Ammon's horn (tissue), 1 donor: ENCODE data around the gene PRDM8.
A peak's percentile ranks its signal among the peaks of the same experiment; 100 is the strongest.

ENCODE experiments used
- DNase-seq: peaks from one replicate; pipeline ENCODE4 v3.0.0-alpha.2; 2016; ENCODE audit warnings: low spot score

The PRDM8 gene

DNA sequence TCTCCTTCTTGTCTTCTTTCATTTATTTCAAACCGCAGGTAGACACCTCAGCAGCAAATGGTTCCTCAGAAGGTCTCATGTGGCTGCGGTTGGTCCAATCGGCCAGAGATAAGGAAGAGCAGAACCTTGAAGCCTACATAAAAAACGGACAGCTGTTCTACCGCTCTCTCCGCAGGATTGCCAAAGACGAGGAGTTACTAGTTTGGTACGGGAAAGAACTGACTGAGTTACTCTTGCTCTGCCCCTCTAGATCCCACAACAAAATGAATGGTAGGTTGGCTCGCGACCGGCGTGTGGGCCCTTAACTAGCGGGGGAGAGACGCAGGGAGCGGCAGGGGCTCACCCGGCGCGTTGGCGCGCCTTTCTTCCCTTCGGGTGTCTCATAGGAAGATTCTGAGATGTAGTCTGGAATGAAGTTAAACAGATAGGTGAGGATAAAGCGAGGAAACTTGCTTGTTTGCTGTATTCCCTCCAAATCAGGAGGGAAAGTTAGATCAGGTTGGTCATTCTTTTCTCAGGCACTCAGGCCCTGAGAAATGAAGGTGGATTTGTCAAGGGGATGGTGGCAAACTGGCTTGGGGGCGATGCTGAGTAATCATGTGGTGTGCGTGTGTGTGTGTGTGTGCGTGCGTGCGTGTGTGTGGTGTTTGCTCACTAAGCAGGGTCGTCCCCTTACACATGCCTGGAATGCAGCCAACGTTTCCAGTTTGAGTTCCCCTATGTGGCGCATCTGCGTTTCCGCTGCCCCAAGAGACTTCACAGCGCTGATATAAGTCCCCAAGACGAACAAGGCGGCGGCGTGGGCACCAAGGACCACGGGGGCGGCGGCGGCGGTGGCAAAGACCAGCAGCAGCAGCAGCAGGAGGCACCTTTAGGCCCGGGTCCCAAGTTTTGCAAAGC, 4.2 kb downstream of the PRDM8 start:
- peak; percentile 46 for DNase-seq

GRCh38 chr4:80202190-80202711, 4.9 kb downstream of the PRDM8 start:
- DNase-seq, result peak; percentile 67

DNA sequence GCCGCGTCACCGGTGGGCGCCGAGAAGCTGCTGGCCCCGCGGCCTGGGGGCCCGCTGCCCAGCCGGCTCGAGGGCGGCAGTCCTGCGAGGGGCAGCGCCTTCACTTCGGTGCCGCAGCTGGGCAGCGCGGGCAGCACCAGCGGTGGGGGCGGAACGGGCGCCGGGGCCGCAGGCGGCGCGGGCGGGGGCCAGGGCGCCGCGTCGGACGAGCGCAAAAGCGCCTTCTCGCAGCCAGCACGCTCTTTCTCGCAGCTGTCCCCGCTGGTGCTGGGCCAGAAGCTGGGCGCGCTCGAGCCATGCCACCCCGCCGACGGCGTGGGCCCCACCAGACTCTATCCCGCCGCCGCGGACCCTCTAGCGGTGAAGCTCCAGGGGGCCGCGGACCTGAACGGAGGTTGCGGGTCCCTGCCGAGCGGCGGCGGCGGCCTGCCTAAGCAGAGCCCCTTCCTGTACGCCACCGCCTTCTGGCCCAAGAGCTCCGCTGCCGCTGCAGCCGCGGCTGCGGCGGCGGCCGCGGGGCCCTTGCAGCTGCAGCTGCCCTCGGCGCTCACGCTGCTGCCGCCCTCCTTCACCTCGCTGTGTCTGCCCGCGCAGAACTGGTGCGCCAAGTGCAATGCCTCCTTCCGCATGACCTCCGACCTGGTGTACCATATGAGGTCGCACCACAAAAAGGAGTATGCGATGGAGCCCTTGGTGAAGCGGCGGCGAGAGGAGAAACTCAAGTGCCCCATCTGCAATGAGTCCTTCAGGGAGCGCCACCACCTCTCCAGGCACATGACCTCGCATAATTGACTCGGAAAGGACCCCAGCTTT, 5.6 kb downstream of the PRDM8 start:
- no peak for DNase-seq

GRCh38 chr4:80204433-80205011, 7.2 kb downstream of the PRDM8 start:
- DNase-seq, result no peak

DNA sequence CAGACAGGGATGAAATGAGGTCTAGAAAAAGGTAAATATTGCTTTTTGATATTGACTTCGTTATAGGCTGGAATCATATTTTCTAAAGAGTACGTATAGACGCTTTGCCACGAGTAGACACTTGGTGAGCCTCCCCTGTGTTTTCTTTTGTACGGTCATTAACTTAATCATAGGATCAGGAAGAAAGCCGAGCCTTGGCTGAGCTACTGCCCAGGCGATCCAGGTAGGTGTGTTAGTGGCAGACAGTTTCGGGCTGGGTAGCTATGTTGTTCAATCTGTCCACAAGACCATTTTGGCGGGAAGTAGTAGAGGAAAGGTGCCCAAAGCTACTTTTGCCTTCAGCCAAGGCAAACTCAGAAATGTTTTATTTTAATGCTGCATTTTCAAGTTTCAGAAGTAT, 8.8 kb downstream of the PRDM8 start:
- DNase-seq, result no peak

- DNase-seq, result no peak
These were observed 9.3 kb downstream of the PRDM8 start for GRCh38 chr4:80206521-80207171.

- DNase-seq, result no peak
These were observed 9.9 kb downstream of the PRDM8 start for GRCh38 chr4:80207172-80207583.

DNA sequence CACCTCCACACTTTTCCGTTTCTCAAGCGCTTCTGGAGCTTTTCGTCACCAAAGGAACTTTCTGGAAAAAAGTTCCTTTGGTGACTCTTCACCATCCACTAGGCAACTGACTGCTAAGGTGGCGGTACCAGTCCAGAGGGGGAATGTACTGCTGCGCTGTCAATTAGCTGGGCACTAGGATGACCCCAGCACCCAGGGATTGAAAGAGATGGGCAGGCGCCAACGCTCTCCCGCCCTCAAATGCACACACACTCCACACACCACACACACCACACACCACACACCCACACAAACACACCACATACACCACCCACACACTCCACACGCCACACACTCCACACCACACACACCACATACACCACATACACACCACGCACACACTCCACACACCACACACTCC, 10.4 kb downstream of the PRDM8 start:
- DNase-seq, result no peak

DNA sequence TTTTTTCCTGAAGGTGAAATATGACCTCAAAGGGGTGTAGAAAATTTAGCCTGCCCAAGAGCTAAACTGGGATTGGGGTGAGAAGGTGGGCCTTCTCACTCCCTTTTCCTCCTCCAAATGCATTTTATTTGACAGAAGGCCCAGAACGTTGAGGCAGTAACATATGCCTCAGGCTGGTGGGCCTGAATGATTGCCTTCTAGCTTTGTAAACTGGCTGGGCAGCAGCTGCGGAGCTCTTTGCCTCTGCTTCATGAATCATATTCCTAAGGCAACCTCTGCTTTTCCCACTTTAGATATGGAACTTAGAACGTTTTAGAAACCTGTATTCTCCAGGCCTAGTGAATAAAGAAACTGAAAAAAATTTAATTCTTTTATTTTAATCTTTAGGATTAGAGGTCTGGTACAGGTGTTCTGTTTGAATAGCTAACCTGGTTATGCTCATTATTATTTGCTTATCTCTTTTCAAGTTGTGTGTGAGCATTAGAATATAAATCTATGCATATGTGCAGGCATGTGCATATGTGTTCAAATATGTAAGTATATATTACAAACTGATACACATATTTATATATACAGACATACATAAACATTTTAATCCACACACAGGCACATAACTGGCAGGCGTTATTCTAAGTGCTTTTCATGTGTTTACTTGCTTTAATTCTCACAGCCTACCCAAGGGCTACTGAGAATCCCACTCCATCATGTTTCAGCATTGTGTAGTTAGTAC, 11.5 kb downstream of the PRDM8 start:
- no peak for DNase-seq

- no peak for DNase-seq
These were observed 12.0 kb downstream of the PRDM8 start for GRCh38 chr4:80209340-80209701.

DNA sequence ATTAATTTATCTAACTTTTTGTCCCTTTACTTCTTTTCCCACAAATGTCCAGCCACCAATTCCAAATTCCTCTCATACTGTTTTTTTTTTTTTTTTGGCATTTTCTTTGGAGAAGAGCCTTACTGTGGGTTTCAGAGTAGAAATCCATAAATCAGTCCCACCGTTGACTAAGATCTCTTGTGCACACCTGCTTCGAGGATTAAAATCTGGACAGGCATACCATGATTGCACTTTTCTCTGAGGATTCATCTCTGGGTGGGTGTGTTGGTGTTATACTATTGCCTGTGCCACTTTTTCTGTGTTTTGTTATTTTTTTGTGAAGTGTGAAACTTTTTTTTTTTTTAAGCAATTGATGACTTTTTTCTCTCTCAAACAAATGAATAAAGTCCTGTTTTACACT, 13.2 kb downstream of the PRDM8 start:
- no peak for DNase-seq

- DNase-seq, result no peak
These were observed 16.0 kb downstream of the PRDM8 start for GRCh38 chr4:80213117-80213815.

DNA sequence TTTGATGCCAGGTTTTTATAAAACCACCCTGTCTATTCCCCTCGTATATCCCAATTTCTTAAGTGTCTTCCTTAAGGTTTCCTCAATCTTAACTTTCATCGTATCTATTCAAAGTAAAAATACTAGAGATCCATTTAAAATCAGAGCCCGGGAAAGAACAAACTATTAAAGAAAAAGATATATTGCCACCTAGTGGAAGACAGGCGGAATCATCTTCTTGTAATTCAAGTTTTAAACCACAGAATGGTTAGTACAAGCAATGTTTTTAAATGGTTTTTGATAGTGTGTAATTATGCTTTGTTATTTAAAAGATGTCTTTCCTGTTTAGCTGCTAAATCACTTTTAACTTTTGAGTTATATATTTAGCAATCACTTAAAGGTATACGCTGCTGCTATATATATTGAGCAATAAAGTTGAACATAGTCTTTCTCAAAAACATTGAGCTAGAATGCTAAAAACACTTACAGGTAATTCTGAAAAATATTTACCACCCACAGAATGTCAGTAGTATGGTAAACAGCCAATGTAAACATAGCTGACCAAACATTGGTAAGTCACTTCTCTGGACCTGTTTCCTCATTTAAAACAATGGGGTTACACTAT, 18.2 kb downstream of the PRDM8 start:
- no peak for DNase-seq

DNA sequence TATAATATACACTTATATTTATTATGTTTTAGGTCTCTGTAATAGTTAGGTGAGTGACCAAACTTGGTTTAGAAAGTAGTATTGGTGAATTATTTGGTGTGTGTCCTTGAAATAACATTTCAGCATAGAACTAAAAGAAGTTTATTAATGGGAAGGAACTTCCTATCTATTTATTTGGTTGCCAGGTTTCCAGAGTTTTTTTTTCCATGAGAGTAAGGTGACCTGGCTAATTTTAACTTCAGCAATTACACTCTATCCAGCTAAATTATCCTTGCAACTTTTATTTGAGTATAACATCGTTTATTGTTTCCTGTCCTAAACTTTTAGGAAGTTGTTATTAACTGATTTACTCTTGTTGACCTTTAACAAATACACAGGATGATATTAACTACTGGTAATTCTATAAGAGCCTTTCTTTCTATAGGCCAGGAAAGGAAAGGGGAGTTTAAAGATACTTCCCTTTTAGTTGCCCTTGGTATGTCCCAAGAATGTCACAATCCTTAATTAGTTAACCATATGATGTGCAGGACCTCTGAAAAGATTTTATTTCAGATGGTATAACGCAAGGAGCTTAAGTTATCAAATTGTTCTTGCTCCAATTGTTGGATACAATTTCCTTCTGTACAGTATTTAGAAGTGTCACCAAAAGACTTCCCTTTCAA, 18.9 kb downstream of the PRDM8 start:
- DNase-seq, result no peak

- no peak for DNase-seq
These were observed 22.2 kb downstream of the PRDM8 start for GRCh38 chr4:80219301-80220025.

GRCh38 chr4:80220711-80221110, 23.4 kb downstream of the PRDM8 start:
- DNase-seq, result no peak

DNA sequence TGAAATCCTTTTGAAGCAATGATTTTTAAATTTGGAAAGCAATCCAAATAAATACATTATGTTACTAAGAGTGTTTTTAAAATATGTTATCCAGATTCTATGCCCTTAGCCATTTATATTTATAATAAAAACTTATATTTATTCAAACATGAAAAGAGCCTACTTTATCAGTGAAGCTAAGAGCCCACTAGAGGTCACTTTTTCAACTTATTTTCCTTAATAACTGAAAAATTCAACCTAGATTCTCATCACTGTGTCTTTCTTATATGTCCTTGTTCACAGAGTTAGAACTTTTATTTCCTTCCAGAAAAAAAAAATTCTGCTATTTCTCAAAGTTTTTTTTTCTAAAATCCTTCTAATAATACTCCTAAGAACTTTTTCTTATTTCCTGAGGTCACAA, 23.9 kb downstream of the PRDM8 start:
- DNase-seq, result no peak

DNA sequence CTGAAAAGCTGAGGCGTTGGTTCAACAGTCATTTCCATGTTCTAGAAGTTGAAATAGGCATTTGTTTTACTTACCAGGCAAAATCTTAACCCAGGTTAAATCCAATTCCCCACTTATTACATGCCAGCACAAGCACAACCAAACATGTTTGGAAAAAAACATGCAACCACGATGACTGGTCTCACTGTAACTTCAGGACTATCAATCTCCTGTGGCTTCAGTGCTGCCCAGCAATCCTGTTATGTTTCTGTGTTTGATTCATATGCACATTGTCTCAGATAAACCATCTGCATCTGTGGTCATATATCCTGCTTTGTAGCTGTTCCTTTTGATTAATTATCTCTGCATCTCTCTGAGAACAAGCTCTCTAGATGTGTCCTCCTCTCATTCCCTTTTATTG, 28.3 kb downstream of the PRDM8 start:
- no peak for DNase-seq

DNA sequence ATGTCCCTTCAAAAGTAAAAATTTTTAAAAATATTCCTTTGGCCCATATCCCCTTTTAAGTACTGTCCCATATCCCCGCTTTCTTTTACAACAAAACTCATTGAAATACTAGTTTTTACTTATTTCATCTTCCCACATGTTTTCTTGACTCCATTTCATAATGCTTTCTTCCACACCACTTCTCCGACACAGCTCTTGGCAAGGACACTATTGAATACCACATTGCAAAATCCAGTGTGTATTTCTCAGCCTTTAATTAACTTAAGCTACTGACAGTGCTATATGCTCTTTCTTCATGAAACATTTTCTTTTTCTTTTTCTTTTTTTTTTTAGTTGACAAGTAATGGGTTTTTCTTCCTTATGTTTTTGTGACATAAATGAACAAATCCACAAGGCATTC, 28.8 kb downstream of the PRDM8 start:
- DNase-seq, result no peak
